Keratinocyte (primary cell): ENCODE results near the gene RPUSD4. TPM values are rescaled to one million over a fixed set of nuclear protein-coding genes. Genes with fewer than 3 reads are reported as not detected.

Experiments used
- DNase-seq: peaks from one replicate; pipeline ENCODE4 v3.0.0-alpha.2; 2011; ENCODE audit warnings: low read depth, missing footprints, low spot score
- FAIRE-seq: peaks from 2 replicates; lab custom pipeline; 2011; peaks lifted over from hg19 to GRCh38; lab: Jason Lieb, UNC
- H2AFZ ChIP-seq: 2 replicates; pipeline ENCODE4 v1.6.0; 2012; ENCODE audit warnings: low read length, control low read depth, inconsistent platforms; ENCODE audit not compliant: control insufficient read depth
- H3K27ac ChIP-seq: 2 replicates; pipeline ENCODE4 v1.5.1; 2011; ENCODE audit warnings: low read length; ENCODE audit not compliant: control insufficient read depth, insufficient read depth
- H3K27me3 ChIP-seq: 3 replicates; pipeline ENCODE4 v1.6.0; 2011; ENCODE audit warnings: low read length; ENCODE audit not compliant: control insufficient read depth, insufficient read depth; ENCODE audit errors: extremely low read depth
- H3K36me3 ChIP-seq, 2 experiments: 2 replicates in 1 of 2; 3 replicates in 1 of 2; pipeline ENCODE4 v1.5.1; 2011; ENCODE audit warnings: low read length in 2 of 2, mild to moderate bottlenecking in 1 of 2; ENCODE audit not compliant: control insufficient read depth in 2 of 2, insufficient read depth in 2 of 2; ENCODE audit errors: extremely low read depth in 1 of 2
- H3K4me1 ChIP-seq: 3 replicates; pipeline ENCODE4 v1.5.1; 2011; ENCODE audit warnings: low read length; ENCODE audit not compliant: control insufficient read depth, insufficient read depth; ENCODE audit errors: extremely low read depth
- H3K4me2 ChIP-seq: 3 replicates; pipeline ENCODE4 v1.6.0; 2011; ENCODE audit warnings: low read depth, low read length; ENCODE audit not compliant: control insufficient read depth, insufficient read depth; ENCODE audit errors: extremely low read depth
- H3K4me3 ChIP-seq, 3 experiments: fragments of 200-600 bp in 1 of 3; sonication (generic) in 1 of 3; 2 replicates in 2 of 3; 3 replicates in 1 of 3; pipeline ENCODE4 v1.5.1; 2011 to 2016; ENCODE audit warnings: low read length in 3 of 3, mild to moderate bottlenecking in 3 of 3, control low read depth in 2 of 3, inconsistent platforms in 1 of 3, low read depth in 1 of 3, mixed read lengths in 1 of 3, mixed run types in 1 of 3, moderate library complexity in 1 of 3; ENCODE audit not compliant: control insufficient read depth in 2 of 3, insufficient read depth in 2 of 3; ENCODE audit errors: extremely low read depth in 1 of 3
- H3K79me2 ChIP-seq: 2 replicates; pipeline ENCODE4 v1.6.0; 2012; ENCODE audit warnings: low read length; ENCODE audit not compliant: control insufficient read depth, insufficient read depth
- H3K9ac ChIP-seq: 3 replicates; pipeline ENCODE4 v1.6.0; 2011; ENCODE audit warnings: low read length; ENCODE audit not compliant: control insufficient read depth, insufficient read depth; ENCODE audit errors: extremely low read depth
- H3K9me1 ChIP-seq: 3 replicates; pipeline ENCODE4 v1.6.0; 2011; ENCODE audit warnings: low read length; ENCODE audit not compliant: control insufficient read depth, insufficient read depth; ENCODE audit errors: extremely low read depth
- H3K9me3 ChIP-seq: 2 replicates; pipeline ENCODE4 v1.5.1; 2012; ENCODE audit warnings: low read depth, low read length; ENCODE audit not compliant: control insufficient read depth
- H4K20me1 ChIP-seq: 3 replicates; pipeline ENCODE4 v1.6.0; 2011; ENCODE audit warnings: low read length; ENCODE audit not compliant: control insufficient read depth, insufficient read depth; ENCODE audit errors: extremely low read depth
- EZH2 ChIP-seq: IDR thresholded peaks from one replicate; pipeline ENCODE4 v1.6.1; 2012; ENCODE audit warnings: inconsistent platforms, mild to moderate bottlenecking, low read length, moderate library complexity
- dilution Hi-C: fragments of 300-500 bp; cut with MboI; formaldehyde crosslinking; loops from one replicate; pipeline ENCODE4 v1.7.0; 2020; ENCODE audit warnings: low sequenced_read_pairs; ENCODE audit not compliant: extremely low pct_ligation_motif_present
- polyA plus RNA-seq, 5 experiments: library from polyadenylated mRNA; depleted of rRNA in 3 of 5; stranded (reverse) in 3 of 5; stranded (forward) in 1 of 5; unstranded in 1 of 5; fragments of >200 nt; gene quantifications; 1 replicate in 1 of 5; 2 replicates in 3 of 5; 3 replicates in 1 of 5; pipeline versions ENCODE4 v1.2.1 to v1.2.3, GENCODE V29; 2011 to 2012; ENCODE audit warnings: missing spikeins in 2 of 5, low read depth in 1 of 5, low replicate concordance in 1 of 5
- TF ChIP-seq, protein P1 (sequence below), 3 experiments: IDR thresholded peaks in 1 of 3; conservative IDR thresholded peaks in 1 of 3; optimal IDR thresholded peaks in 1 of 3; 2 replicates in 2 of 3; 3 replicates in 1 of 3; pipeline versions ENCODE3 to v1.5.1; 2011; ENCODE audit warnings: low read length in 3 of 3, mild to moderate bottlenecking in 3 of 3, moderate library complexity in 2 of 3, control low read depth in 1 of 3, inconsistent platforms in 1 of 3; ENCODE audit not compliant: insufficient read depth in 2 of 3; ENCODE audit errors: extremely low read depth in 1 of 3

Gene RPUSD4
- polyA plus RNA-seq, 1 donor (not counting 4 experiments of a cell fraction or from before 2014, with no cell fraction given), result 23.8 TPM

DNA sequence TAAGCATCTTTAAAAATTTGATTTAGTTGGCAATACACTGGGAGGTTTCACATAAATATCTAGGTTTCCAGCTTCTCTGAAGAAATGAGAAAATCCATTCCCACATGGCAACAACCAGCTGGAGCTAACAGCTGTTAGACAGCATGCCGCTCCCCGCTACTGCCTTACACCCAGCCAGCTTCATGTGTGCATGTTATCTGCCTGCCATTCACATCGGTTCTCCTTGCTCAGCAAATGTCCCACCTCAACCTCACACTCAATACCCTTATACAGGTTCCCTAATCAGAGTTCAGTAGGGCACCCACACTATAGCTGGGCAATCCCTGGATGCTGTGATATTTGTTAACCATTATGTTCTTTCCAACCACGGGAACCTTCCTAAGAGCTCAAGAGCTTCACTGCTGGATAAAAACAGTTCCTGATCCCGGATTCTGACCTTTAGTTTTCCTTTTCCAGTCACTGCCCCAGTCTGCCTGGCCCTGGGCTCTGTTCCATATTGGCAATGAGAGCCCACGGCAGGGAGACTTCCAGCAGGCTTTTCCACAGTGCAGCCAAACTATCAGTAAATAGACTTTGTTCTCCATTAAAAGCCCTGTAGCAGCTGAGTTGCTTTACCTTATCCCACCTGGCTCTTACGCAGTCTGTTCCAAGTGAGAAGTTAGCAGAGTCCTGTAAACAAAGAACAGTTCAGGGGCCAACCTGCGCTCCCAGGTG lies 8.6 kb downstream of the RPUSD4 start:
- Histone ChIP-seq H3K27me3 (no peaks in the 10 kb centered on the region), H3K36me3 (peaks cover 21 to 34% of the 10 kb centered on the region in 2 experiments), H3K4me2 (no peak overlapping the region), H3K9me3 (no peaks in the 10 kb centered on the region), H3K9ac (no peak overlapping the region), H4K20me1 (no peaks in the 10 kb centered on the region), H2AFZ (no peak overlapping the region), H3K27ac (no peak overlapping the region), H3K4me3 (no peak overlapping the region), H3K79me2 (no peaks in the 10 kb centered on the region), H3K4me1 (no peaks in the 10 kb centered on the region), H3K9me1 (no peaks in the 10 kb centered on the region)
- TF ChIP-seq, protein P1, sequence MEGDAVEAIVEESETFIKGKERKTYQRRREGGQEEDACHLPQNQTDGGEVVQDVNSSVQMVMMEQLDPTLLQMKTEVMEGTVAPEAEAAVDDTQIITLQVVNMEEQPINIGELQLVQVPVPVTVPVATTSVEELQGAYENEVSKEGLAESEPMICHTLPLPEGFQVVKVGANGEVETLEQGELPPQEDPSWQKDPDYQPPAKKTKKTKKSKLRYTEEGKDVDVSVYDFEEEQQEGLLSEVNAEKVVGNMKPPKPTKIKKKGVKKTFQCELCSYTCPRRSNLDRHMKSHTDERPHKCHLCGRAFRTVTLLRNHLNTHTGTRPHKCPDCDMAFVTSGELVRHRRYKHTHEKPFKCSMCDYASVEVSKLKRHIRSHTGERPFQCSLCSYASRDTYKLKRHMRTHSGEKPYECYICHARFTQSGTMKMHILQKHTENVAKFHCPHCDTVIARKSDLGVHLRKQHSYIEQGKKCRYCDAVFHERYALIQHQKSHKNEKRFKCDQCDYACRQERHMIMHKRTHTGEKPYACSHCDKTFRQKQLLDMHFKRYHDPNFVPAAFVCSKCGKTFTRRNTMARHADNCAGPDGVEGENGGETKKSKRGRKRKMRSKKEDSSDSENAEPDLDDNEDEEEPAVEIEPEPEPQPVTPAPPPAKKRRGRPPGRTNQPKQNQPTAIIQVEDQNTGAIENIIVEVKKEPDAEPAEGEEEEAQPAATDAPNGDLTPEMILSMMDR (optimal IDR thresholded peaks at IDR 0.05 in 1 of 3, IDR thresholded peaks at IDR 0.05 in 1 of 3, conservative IDR thresholded peaks at IDR 0.05 in 1 of 3; ENCODE audit: extremely low read depth in 1 of 3, insufficient read depth in 2 of 3, low read length in 3 of 3), result no peak
- no peak for TF ChIP-seq EZH2
- DNase-seq, result no peak
- no peak for FAIRE-seq
- dilution Hi-C loops, result loop anchor here (25.0 kb wide), 1 partner anchor 266 kb away; the partner anchor contains the start of gene VSIG10L2

DNA sequence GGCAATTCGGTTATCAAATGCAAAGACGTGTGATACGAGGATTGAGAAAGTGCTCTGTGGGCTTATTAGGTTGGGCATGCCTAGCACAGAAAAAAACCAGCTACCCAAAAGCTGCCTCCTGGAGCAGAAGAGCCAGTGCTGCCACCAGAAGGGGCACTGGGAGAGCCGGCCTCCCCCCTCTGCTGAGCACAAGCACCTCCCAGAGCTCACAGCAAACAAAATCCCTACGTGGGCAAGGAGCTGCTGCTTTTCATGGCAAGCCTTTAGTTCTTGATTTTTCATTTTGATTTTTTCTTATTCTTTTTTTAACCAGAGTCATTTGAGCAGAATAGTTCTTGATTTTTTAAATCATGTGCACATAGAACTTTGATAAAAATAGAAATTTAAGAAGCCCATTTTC lies 12.8 kb downstream of the RPUSD4 start:
- Histone ChIP-seq H3K79me2 (no peaks in the 10 kb centered on the region), H3K36me3 (peaks cover 24 to 29% of the 10 kb centered on the region in 2 experiments), H3K4me2 (no peak overlapping the region), H3K9me1 (no peaks in the 10 kb centered on the region), H3K9me3 (no peaks in the 10 kb centered on the region), H2AFZ (no peak overlapping the region), H4K20me1 (no peaks in the 10 kb centered on the region), H3K27me3 (no peaks in the 10 kb centered on the region), H3K27ac (no peak overlapping the region), H3K9ac (no peak overlapping the region), H3K4me3 (no peak overlapping the region), H3K4me1 (no peaks in the 10 kb centered on the region)
- TF ChIP-seq, protein P1 (optimal IDR thresholded peaks at IDR 0.05 in 1 of 3, IDR thresholded peaks at IDR 0.05 in 1 of 3, conservative IDR thresholded peaks at IDR 0.05 in 1 of 3; ENCODE audit: extremely low read depth in 1 of 3, insufficient read depth in 2 of 3, low read length in 3 of 3), result no peak
- no peak for TF ChIP-seq EZH2
- dilution Hi-C loops, result no loop called here
- DNase-seq (no peak), FAIRE-seq (no peak)
